Natural killer cell (primary cell): Measurements from ENCODE around the gene OPRL1. TPM values are rescaled to one million over a fixed set of nuclear protein-coding genes. Genes with fewer than 3 reads are reported as not detected.

Experiments
- ATAC-seq, 3 donors: fragments of 150-1000 bp in 2 of 3; fragments of 200-7000 bp in 1 of 3; cut with Tn5 transposase; 1 replicate in 1 of 3; 2 replicates in 2 of 3; pipeline ENCODE4 v1.10.0; 2021; ENCODE audit warnings: mild to moderate bottlenecking in 2 of 3, moderate library complexity in 2 of 3
- DNase-seq, 2 donors: peaks; one replicate each; pipeline versions ENCODE4 v3.0.0 to v3.0.0-alpha.2; 2013 to 2021; ENCODE audit warnings: mixed read lengths in 1 of 2
- H3K27ac ChIP-seq: one replicate; pipeline ENCODE4 v1.5.1; 2013; ENCODE audit warnings: mild to moderate bottlenecking, low read length
- H3K27me3 ChIP-seq: one replicate; pipeline ENCODE4 v1.6.1; 2013; ENCODE audit warnings: low read length; ENCODE audit not compliant: control insufficient read depth, insufficient read depth
- H3K36me3 ChIP-seq: one replicate; pipeline ENCODE4 v1.6.1; 2013; ENCODE audit warnings: low read length; ENCODE audit not compliant: control insufficient read depth, insufficient read depth
- H3K4me1 ChIP-seq: one replicate; pipeline ENCODE4 v1.6.1; 2013; ENCODE audit warnings: low read length; ENCODE audit not compliant: control insufficient read depth, insufficient read depth
- H3K4me3 ChIP-seq: one replicate; pipeline ENCODE4 v1.5.1; 2013; ENCODE audit warnings: low read length
- H3K9me3 ChIP-seq: one replicate; pipeline ENCODE4 v1.6.1; 2013; ENCODE audit warnings: low read length; ENCODE audit not compliant: control insufficient read depth, insufficient read depth
- H3K27ac Mint-ChIP-seq, 2 donors: one replicate each; pipeline ENCODE4 v1.8.0; 2022; ENCODE audit warnings: mild to moderate bottlenecking in 2 of 2, mixed read lengths in 2 of 2, moderate library complexity in 1 of 2
- H3K27me3 Mint-ChIP-seq, 2 donors: one replicate each; pipeline ENCODE4 v1.8.0; 2022; ENCODE audit warnings: low read depth in 2 of 2, mixed read lengths in 2 of 2
- H3K36me3 Mint-ChIP-seq: one replicate; pipeline ENCODE4 v1.8.0; 2022; ENCODE audit warnings: mixed read lengths
- H3K4me1 Mint-ChIP-seq, 2 donors: one replicate each; pipeline ENCODE4 v1.8.0; 2022; ENCODE audit warnings: mixed read lengths in 2 of 2
- H3K4me3 Mint-ChIP-seq: one replicate; pipeline ENCODE4 v1.8.0; 2022; ENCODE audit warnings: mild to moderate bottlenecking, moderate library complexity, mixed read lengths
- H3K9me3 Mint-ChIP-seq, 2 donors: one replicate each; pipeline ENCODE4 v1.8.0; 2022; ENCODE audit warnings: mixed read lengths in 2 of 2
- WGBS: methylation state at CpG from one replicate; pipeline ENCODE4 v1.1.7; 2013; ENCODE audit warnings: missing lambda C conversion rate; ENCODE audit not compliant: insufficient coverage; 5-methylcytosine and 5-hydroxymethylcytosine counted together
- intact Hi-C: fragments of 100-400 bp; cut with micrococcal nuclease; formaldehyde crosslinking; loops from one replicate; pipeline ENCODE4 v1.14.2; 2022
- total RNA-seq, 4 donors: library from RNA; stranded (reverse); fragments of 120-200 nt in 1 of 4; gene quantifications; one replicate each; pipeline versions ENCODE4 v1.2.3 to v1.2.4, GENCODE V29; 2013 to 2022
- TF ChIP-seq, protein P1 (sequence below): fragments of 200-600 bp; IDR thresholded peaks from one replicate; pipeline ENCODE4 v1.8.0; 2022; ENCODE audit warnings: antibody characterized with exemption

The OPRL1 gene
- total RNA-seq, 3 donors from 2014 or later (not counting 1 experiment from before 2014, with no cell fraction given): 1.2 to 2.2 (median 1.4) TPM

DNA sequence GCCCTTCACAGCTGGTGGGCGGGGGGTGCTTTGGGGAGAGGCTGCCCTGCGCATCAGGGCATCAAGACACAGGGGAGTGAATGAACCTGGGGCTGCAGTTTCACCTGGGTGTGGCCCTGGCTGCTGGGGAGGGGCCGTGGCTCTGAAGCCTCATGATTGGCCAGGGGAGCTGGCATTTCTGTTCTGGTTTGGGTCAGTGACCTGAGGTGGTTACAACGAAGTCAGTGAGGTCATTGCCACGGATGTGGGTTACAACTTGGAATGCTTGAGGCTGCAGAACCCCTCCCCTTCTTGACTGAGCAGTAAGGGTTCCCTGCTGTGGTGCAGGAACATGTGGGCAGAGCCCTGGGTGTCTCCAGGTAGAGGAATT, 13.9 kb upstream of the OPRL1 start:
- Histone ChIP-seq H3K4me1 (peaks cover 79% of the 10 kb centered on the region), H3K36me3 (no peaks in the 10 kb centered on the region), H3K27me3 (no peaks in the 10 kb centered on the region), H3K4me3 (no peak overlapping the region), H3K9me3 (no peaks in the 10 kb centered on the region), H3K27ac (peak overlapping the region; percentile 58)
- peak; percentile 75 to 81 (median 80) for ATAC-seq
- Mint-ChIP-seq H3K9me3 (no peaks in the 10 kb centered on the region), H3K27ac (peak overlapping the region; percentile 71 to 87), H3K36me3 (no peaks in the 10 kb centered on the region), H3K27me3 (no peaks in the 10 kb centered on the region), H3K4me1 (peaks cover 30 to 62% of the 10 kb centered on the region in 2 donors), H3K4me3 (peak overlapping the region; percentile 74)
- DNase-seq: peak; percentile 70 to 81
- TF ChIP-seq, protein P1, sequence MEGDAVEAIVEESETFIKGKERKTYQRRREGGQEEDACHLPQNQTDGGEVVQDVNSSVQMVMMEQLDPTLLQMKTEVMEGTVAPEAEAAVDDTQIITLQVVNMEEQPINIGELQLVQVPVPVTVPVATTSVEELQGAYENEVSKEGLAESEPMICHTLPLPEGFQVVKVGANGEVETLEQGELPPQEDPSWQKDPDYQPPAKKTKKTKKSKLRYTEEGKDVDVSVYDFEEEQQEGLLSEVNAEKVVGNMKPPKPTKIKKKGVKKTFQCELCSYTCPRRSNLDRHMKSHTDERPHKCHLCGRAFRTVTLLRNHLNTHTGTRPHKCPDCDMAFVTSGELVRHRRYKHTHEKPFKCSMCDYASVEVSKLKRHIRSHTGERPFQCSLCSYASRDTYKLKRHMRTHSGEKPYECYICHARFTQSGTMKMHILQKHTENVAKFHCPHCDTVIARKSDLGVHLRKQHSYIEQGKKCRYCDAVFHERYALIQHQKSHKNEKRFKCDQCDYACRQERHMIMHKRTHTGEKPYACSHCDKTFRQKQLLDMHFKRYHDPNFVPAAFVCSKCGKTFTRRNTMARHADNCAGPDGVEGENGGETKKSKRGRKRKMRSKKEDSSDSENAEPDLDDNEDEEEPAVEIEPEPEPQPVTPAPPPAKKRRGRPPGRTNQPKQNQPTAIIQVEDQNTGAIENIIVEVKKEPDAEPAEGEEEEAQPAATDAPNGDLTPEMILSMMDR: no peak
- 13% methylated on average over 5 of the region's 5 CpGs for WGBS
- intact Hi-C loops: no loop called here

DNA sequence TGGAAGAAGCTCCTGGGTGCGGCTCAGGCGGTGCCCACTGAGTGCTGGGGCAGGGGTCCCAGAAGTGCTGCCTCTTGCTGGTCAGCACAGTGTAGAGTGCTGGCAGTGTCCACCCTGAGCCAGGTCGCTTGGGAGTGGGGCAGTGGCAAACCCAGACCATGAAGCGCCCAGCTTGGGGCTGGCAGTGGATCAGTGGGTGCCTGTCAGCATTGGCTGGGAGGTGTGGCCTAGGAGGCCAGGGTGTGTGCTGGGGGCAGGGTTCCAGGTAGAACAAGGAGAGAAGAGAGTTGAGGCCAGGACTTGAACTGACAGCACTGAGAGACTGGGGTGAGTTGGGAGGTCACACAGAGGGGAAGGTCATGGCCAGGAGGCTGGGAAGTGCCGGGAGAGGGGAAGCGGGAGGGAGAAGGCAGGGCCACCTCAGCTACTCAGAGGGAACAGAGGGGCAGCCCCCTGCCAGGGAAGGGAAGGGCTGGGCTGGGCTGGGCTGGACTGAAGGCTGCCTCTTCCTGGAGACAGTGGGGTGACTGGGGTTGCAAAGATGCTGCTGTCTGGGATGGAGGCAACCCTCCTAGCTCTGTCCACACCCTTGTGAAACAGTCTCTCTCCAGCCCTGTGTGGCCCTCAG, 12.8 kb upstream of the OPRL1 start:
- Mint-ChIP-seq H3K4me1 (peaks cover 30 to 63% of the 10 kb centered on the region in 2 donors), H3K27me3 (no peaks in the 10 kb centered on the region), H3K4me3 (peak overlapping the region; percentile 21), H3K27ac (peak overlapping the region in 1 of 2 donors; percentile 87), H3K9me3 (no peaks in the 10 kb centered on the region), H3K36me3 (no peaks in the 10 kb centered on the region)
- peaks cover 6% of the 10 kb centered on the region for H3K36me3 ChIP-seq
- H3K9me3 ChIP-seq: no peaks in the 10 kb centered on the region
- H3K4me1 ChIP-seq: peaks cover 77% of the 10 kb centered on the region
- 94% methylated on average over 6 of the region's 6 CpGs for WGBS
- H3K4me3 ChIP-seq: no peak overlapping the region
- ATAC-seq (no peak), DNase-seq (no peak)
- TF ChIP-seq, protein P1: no peak
- no peak overlapping the region for H3K27ac ChIP-seq
- H3K27me3 ChIP-seq: no peaks in the 10 kb centered on the region
- intact Hi-C loops: no loop called here

DNA sequence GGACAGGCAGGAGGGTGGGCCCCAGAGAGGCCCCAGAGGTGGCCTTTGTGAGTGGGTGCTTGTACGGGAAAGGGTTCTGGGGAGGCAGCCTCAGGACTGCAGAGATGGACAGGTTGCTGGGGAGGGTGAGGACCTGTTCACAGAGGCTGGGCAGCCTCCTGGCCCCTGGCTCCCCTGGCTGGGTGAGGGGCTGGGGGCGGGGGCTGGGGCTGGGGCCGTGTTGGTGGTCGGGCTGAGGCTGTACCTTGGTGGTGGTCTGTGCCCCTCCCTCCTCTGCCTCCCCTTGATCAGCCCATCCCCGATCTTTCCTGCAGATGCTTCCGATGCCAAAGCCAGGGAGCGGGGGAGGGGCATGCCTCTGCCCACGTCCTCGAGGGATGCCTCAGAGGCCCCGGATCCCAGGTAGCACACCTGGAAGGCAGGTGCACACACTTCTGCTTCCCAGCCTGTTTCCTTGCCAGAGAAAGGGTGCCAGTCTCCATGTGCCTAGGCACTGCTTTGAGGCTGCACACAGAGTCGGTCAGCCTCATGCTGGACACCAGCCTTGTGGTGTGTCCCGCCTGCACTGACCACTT, 12.1 kb upstream of the OPRL1 start:
- Histone ChIP-seq H3K27ac (no peak overlapping the region), H3K4me1 (peaks cover 70% of the 10 kb centered on the region), H3K9me3 (no peaks in the 10 kb centered on the region), H3K4me3 (no peak overlapping the region), H3K27me3 (no peaks in the 10 kb centered on the region), H3K36me3 (peaks cover 11% of the 10 kb centered on the region)
- peak overlapping the region; percentile 21 for H3K4me3 Mint-ChIP-seq
- DNase-seq: no peak
- WGBS: 69% methylated on average over 12 of the region's 12 CpGs
- intact Hi-C loops: no loop called here
- TF ChIP-seq, protein P1: no peak
- H3K4me1 Mint-ChIP-seq: peaks cover 30 to 64% of the 10 kb centered on the region in 2 donors
- peak overlapping the region in 1 of 2 donors; percentile 87 for H3K27ac Mint-ChIP-seq
- no peaks in the 10 kb centered on the region for H3K36me3 Mint-ChIP-seq
- no peaks in the 10 kb centered on the region for H3K27me3 Mint-ChIP-seq
- no peaks in the 10 kb centered on the region for H3K9me3 Mint-ChIP-seq
- no peak for ATAC-seq
